SK-N-SH treated with all-trans-retinoic acid at 6 μM for 48 hours (cell line): ENCODE results near the gene ABCF2.

ENCODE experiments used
- ATAC-seq: fragments of 200-7000 bp; cut with Tn5 transposase; 3 replicates; pipeline ENCODE4 v1.9.1; 2020; ENCODE audit warnings: mild to moderate bottlenecking, moderate library complexity
- ARNTL ChIP-seq: fragments of 450-650 bp; formaldehyde crosslinking; IDR thresholded peaks from 2 replicates; pipeline ENCODE4 v1.5.0; 2020; ENCODE audit warnings: low read depth, mild to moderate bottlenecking, moderate library complexity, borderline replicate concordance
- CREB5 ChIP-seq: fragments of 250-450 bp; sonication (Bioruptor Pico); IDR thresholded peaks from 2 replicates; pipeline ENCODE4 v1.5.1; 2020; ENCODE audit warnings: low read depth, mild to moderate bottlenecking, moderate library complexity
- CSDC2 ChIP-seq: fragments of 250-450 bp; sonication (Bioruptor Pico); IDR thresholded peaks from 2 replicates; pipeline ENCODE4 v1.5.0; 2020; ENCODE audit warnings: mild to moderate bottlenecking, moderate library complexity
- CSRNP3 ChIP-seq: fragments of 250-450 bp; sonication (Bioruptor Pico); IDR thresholded peaks from 2 replicates; pipeline ENCODE4 v1.5.1; 2021; ENCODE audit warnings: mild to moderate bottlenecking, moderate library complexity
- ESRRG ChIP-seq: fragments of 250-450 bp; sonication (Bioruptor Pico); IDR thresholded peaks from 2 replicates; pipeline ENCODE4 v1.6.1; 2021; ENCODE audit warnings: mild to moderate bottlenecking
- GLIS3 ChIP-seq: fragments of 250-450 bp; sonication (Bioruptor Pico); IDR thresholded peaks from 2 replicates; pipeline ENCODE4 v1.5.0; 2020; ENCODE audit warnings: mild to moderate bottlenecking, moderate library complexity
- ISL1 ChIP-seq: fragments of 250-450 bp; sonication (Bioruptor Pico); IDR thresholded peaks from 2 replicates; pipeline ENCODE4 v2.1.2; 2022; ENCODE audit warnings: mild to moderate bottlenecking, moderate library complexity
- OSR1 ChIP-seq: fragments of 250-450 bp; sonication (Bioruptor Pico); IDR thresholded peaks from 2 replicates; pipeline ENCODE4 v1.8.0; 2022; ENCODE audit warnings: moderate library complexity, mild to moderate bottlenecking, inconsistent platforms
- PPARA ChIP-seq: fragments of 250-450 bp; sonication (Bioruptor Pico); IDR thresholded peaks from 2 replicates; pipeline ENCODE4 v1.5.0; 2020; ENCODE audit warnings: mild to moderate bottlenecking, borderline replicate concordance
- TCF4 ChIP-seq: fragments of 250-450 bp; sonication (Bioruptor Pico); IDR thresholded peaks from 2 replicates; pipeline ENCODE4 v1.8.0; 2021; ENCODE audit warnings: mild to moderate bottlenecking, moderate library complexity, borderline replicate concordance
- TOX ChIP-seq: fragments of 250-450 bp; sonication (Bioruptor Pico); IDR thresholded peaks from 2 replicates; pipeline ENCODE4 v1.8.0; 2021; ENCODE audit warnings: mild to moderate bottlenecking, moderate library complexity, borderline replicate concordance
- TSHZ2 ChIP-seq: fragments of 250-450 bp; sonication (Bioruptor Pico); IDR thresholded peaks from 2 replicates; pipeline ENCODE4 v1.5.0; 2020; ENCODE audit warnings: mild to moderate bottlenecking, moderate library complexity
- ZC3H10 ChIP-seq: fragments of 250-450 bp; sonication (Bioruptor Pico); IDR thresholded peaks from 2 replicates; pipeline ENCODE4 v1.5.1; 2021; ENCODE audit warnings: mild to moderate bottlenecking, moderate library complexity
- ZFP3 ChIP-seq: fragments of 250-450 bp; sonication (Bioruptor Pico); IDR thresholded peaks from 2 replicates; pipeline ENCODE4 v1.5.0; 2020; ENCODE audit warnings: mild to moderate bottlenecking, moderate library complexity
- ZNF565 ChIP-seq: fragments of 450-650 bp; formaldehyde crosslinking; conservative IDR thresholded peaks from 2 replicates; pipeline ENCODE4 v1.5.0; 2020; ENCODE audit warnings: low read depth, mild to moderate bottlenecking, moderate library complexity
- ZNF70 ChIP-seq: fragments of 450-650 bp; formaldehyde crosslinking; IDR thresholded peaks from 2 replicates; pipeline ENCODE4 v1.5.0; 2020; ENCODE audit warnings: mild to moderate bottlenecking, moderate library complexity
- ZNF8 ChIP-seq: fragments of 450-650 bp; formaldehyde crosslinking; IDR thresholded peaks from 2 replicates; pipeline ENCODE4 v1.5.0; 2020; ENCODE audit warnings: mild to moderate bottlenecking, moderate library complexity
- TF ChIP-seq, protein P1 (sequence below): fragments of 250-450 bp; sonication (Bioruptor Pico); IDR thresholded peaks from 2 replicates; pipeline ENCODE4 v1.8.0; 2020; ENCODE audit warnings: mild to moderate bottlenecking, moderate library complexity, borderline replicate concordance

The ABCF2 gene

DNA sequence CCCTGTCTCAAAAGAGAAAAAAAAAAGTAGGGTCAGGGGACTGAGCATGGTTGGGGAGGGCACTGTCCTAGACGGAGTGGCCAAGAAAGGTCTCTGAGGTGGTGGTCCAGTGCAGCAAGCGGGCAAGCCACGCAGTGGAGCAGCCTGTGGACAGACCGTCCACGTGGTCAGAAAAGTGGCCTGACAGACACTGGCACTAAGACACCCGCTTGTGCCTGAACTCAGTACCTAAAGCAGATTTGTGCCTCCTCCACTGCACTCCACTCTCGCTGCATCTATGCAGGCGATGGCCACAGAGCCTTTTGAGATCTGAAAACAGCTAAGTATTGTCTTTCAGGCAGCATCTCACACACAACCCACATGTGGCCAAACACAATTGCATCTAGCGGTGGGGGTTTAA lies 48.8 kb downstream of the ABCF2 start:
- ATAC-seq, result no peak
- TF ChIP-seq CREB5 (no peak), ZNF565 (CRISPR knock-in tag) (no peak), GLIS3 (CRISPR knock-in tag) (no peak), ARNTL (CRISPR knock-in tag) (no peak), PPARA (CRISPR knock-in tag) (no peak), CSRNP3 (CRISPR knock-in tag) (no peak)
- TF ChIP-seq, protein P1, sequence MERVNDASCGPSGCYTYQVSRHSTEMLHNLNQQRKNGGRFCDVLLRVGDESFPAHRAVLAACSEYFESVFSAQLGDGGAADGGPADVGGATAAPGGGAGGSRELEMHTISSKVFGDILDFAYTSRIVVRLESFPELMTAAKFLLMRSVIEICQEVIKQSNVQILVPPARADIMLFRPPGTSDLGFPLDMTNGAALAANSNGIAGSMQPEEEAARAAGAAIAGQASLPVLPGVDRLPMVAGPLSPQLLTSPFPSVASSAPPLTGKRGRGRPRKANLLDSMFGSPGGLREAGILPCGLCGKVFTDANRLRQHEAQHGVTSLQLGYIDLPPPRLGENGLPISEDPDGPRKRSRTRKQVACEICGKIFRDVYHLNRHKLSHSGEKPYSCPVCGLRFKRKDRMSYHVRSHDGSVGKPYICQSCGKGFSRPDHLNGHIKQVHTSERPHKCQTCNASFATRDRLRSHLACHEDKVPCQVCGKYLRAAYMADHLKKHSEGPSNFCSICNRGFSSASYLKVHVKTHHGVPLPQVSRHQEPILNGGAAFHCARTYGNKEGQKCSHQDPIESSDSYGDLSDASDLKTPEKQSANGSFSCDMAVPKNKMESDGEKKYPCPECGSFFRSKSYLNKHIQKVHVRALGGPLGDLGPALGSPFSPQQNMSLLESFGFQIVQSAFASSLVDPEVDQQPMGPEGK, result no peak

DNA sequence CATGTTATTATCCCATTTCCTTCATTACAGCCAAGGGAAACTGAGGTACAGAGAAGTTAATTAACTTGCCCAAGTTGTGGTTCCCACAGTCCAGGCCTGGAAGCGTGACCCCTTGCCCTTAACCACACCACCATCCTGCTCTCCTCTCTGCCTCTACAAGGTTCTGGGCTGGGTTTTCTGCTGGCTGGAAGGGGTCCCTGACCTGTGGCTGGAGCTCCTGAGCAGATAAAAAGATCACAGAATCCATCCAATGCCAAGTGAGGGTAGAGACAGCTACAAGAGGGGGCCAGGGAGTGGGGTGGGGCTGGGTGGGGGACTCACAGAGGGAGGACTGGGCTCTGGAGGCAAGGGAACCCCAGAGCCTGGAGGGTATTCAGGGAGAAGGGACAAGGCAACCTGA lies 49.7 kb downstream of the ABCF2 start:
- TF ChIP-seq ZFP3 (CRISPR knock-in tag), result no peak
- no peak for TF ChIP-seq ZNF565 (CRISPR knock-in tag)
- no peak for TF ChIP-seq CSDC2 (CRISPR knock-in tag)
- no peak for TF ChIP-seq TOX
- TF ChIP-seq TSHZ2 (CRISPR knock-in tag), result no peak
- no peak for TF ChIP-seq ESRRG (CRISPR knock-in tag)
- TF ChIP-seq, protein P1, result no peak
- no peak for TF ChIP-seq PPARA (CRISPR knock-in tag)
- TF ChIP-seq ZNF70 (CRISPR knock-in tag), result no peak
- no peak for TF ChIP-seq ISL1 (CRISPR knock-in tag)
- no peak for TF ChIP-seq OSR1 (CRISPR knock-in tag)
- TF ChIP-seq ZNF8 (CRISPR knock-in tag), result no peak
- TF ChIP-seq CREB5, result no peak
- TF ChIP-seq ARNTL (CRISPR knock-in tag), result no peak
- TF ChIP-seq GLIS3 (CRISPR knock-in tag), result no peak
- no peak for TF ChIP-seq CSRNP3 (CRISPR knock-in tag)
- TF ChIP-seq TCF4 (CRISPR knock-in tag), result no peak
- no peak for TF ChIP-seq ZC3H10 (CRISPR knock-in tag)
- ATAC-seq, result no peak
